Keratinocyte (primary cell): ENCODE measurements around the gene CTIF. TPM values are rescaled to one million over a fixed set of nuclear protein-coding genes. Genes with fewer than 3 reads are reported as not detected.

Source experiments
- DNase-seq: peaks from one replicate; pipeline ENCODE4 v3.0.0-alpha.2; 2011; ENCODE audit warnings: low read depth, missing footprints, low spot score
- FAIRE-seq: peaks from 2 replicates; lab custom pipeline; 2011; peaks lifted over from hg19 to GRCh38; lab: Jason Lieb, UNC
- H2AFZ ChIP-seq: 2 replicates; pipeline ENCODE4 v1.6.0; 2012; ENCODE audit warnings: low read length, control low read depth, inconsistent platforms; ENCODE audit not compliant: control insufficient read depth
- H3K27ac ChIP-seq: 2 replicates; pipeline ENCODE4 v1.5.1; 2011; ENCODE audit warnings: low read length; ENCODE audit not compliant: control insufficient read depth, insufficient read depth
- H3K27me3 ChIP-seq: 3 replicates; pipeline ENCODE4 v1.6.0; 2011; ENCODE audit warnings: low read length; ENCODE audit not compliant: control insufficient read depth, insufficient read depth; ENCODE audit errors: extremely low read depth
- H3K36me3 ChIP-seq, 2 experiments: 2 replicates in 1 of 2; 3 replicates in 1 of 2; pipeline ENCODE4 v1.5.1; 2011; ENCODE audit warnings: low read length in 2 of 2, mild to moderate bottlenecking in 1 of 2; ENCODE audit not compliant: control insufficient read depth in 2 of 2, insufficient read depth in 2 of 2; ENCODE audit errors: extremely low read depth in 1 of 2
- H3K4me1 ChIP-seq: 3 replicates; pipeline ENCODE4 v1.5.1; 2011; ENCODE audit warnings: low read length; ENCODE audit not compliant: control insufficient read depth, insufficient read depth; ENCODE audit errors: extremely low read depth
- H3K4me2 ChIP-seq: 3 replicates; pipeline ENCODE4 v1.6.0; 2011; ENCODE audit warnings: low read depth, low read length; ENCODE audit not compliant: control insufficient read depth, insufficient read depth; ENCODE audit errors: extremely low read depth
- H3K4me3 ChIP-seq, 3 experiments: fragments of 200-600 bp in 1 of 3; sonication (generic) in 1 of 3; 2 replicates in 2 of 3; 3 replicates in 1 of 3; pipeline ENCODE4 v1.5.1; 2011 to 2016; ENCODE audit warnings: low read length in 3 of 3, mild to moderate bottlenecking in 3 of 3, control low read depth in 2 of 3, inconsistent platforms in 1 of 3, low read depth in 1 of 3, mixed read lengths in 1 of 3, mixed run types in 1 of 3, moderate library complexity in 1 of 3; ENCODE audit not compliant: control insufficient read depth in 2 of 3, insufficient read depth in 2 of 3; ENCODE audit errors: extremely low read depth in 1 of 3
- H3K79me2 ChIP-seq: 2 replicates; pipeline ENCODE4 v1.6.0; 2012; ENCODE audit warnings: low read length; ENCODE audit not compliant: control insufficient read depth, insufficient read depth
- H3K9ac ChIP-seq: 3 replicates; pipeline ENCODE4 v1.6.0; 2011; ENCODE audit warnings: low read length; ENCODE audit not compliant: control insufficient read depth, insufficient read depth; ENCODE audit errors: extremely low read depth
- H3K9me1 ChIP-seq: 3 replicates; pipeline ENCODE4 v1.6.0; 2011; ENCODE audit warnings: low read length; ENCODE audit not compliant: control insufficient read depth, insufficient read depth; ENCODE audit errors: extremely low read depth
- H3K9me3 ChIP-seq: 2 replicates; pipeline ENCODE4 v1.5.1; 2012; ENCODE audit warnings: low read depth, low read length; ENCODE audit not compliant: control insufficient read depth
- H4K20me1 ChIP-seq: 3 replicates; pipeline ENCODE4 v1.6.0; 2011; ENCODE audit warnings: low read length; ENCODE audit not compliant: control insufficient read depth, insufficient read depth; ENCODE audit errors: extremely low read depth
- EZH2 ChIP-seq: IDR thresholded peaks from one replicate; pipeline ENCODE4 v1.6.1; 2012; ENCODE audit warnings: inconsistent platforms, mild to moderate bottlenecking, low read length, moderate library complexity
- dilution Hi-C: fragments of 300-500 bp; cut with MboI; formaldehyde crosslinking; loops from one replicate; pipeline ENCODE4 v1.7.0; 2020; ENCODE audit warnings: low sequenced_read_pairs; ENCODE audit not compliant: extremely low pct_ligation_motif_present
- polyA plus RNA-seq, 5 experiments: library from polyadenylated mRNA; depleted of rRNA in 3 of 5; stranded (reverse) in 3 of 5; stranded (forward) in 1 of 5; unstranded in 1 of 5; fragments of >200 nt; gene quantifications; 1 replicate in 1 of 5; 2 replicates in 3 of 5; 3 replicates in 1 of 5; pipeline versions ENCODE4 v1.2.1 to v1.2.3, GENCODE V29; 2011 to 2012; ENCODE audit warnings: missing spikeins in 2 of 5, low read depth in 1 of 5, low replicate concordance in 1 of 5
- TF ChIP-seq, protein P1 (sequence below), 3 experiments: IDR thresholded peaks in 1 of 3; conservative IDR thresholded peaks in 1 of 3; optimal IDR thresholded peaks in 1 of 3; 2 replicates in 2 of 3; 3 replicates in 1 of 3; pipeline versions ENCODE3 to v1.5.1; 2011; ENCODE audit warnings: low read length in 3 of 3, mild to moderate bottlenecking in 3 of 3, moderate library complexity in 2 of 3, control low read depth in 1 of 3, inconsistent platforms in 1 of 3; ENCODE audit not compliant: insufficient read depth in 2 of 3; ENCODE audit errors: extremely low read depth in 1 of 3

Gene CTIF
- polyA plus RNA-seq, 1 donor (not counting 4 experiments of a cell fraction or from before 2014, with no cell fraction given), result 15.0 TPM

DNA sequence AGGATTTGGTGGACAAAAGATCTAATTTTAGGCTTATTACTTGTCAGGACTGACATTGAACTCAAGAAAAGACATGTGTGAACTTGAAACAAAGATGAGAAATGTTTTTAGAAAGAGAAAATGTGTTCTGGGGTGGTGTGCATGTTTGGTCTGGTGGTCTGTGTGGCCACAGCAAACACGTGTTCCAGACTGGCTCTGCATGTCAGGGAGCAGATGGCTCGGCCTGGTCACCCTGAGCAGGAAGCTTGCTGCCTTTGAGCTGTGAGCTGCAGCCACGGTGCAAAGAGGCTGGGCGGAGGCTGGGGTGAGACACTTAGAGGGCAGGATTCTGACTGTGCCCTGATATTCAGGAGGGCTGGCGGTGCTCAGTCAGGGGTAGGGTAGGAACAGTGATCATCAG lies 186.1 kb downstream of the CTIF start:
- H3K27ac ChIP-seq, result no peak overlapping the region
- H3K9me3 ChIP-seq, result peaks cover 5% of the 10 kb centered on the region
- no peaks in the 10 kb centered on the region for H3K79me2 ChIP-seq
- DNase-seq, result no peak
- dilution Hi-C loops, result no loop called here
- peaks cover 37% of the 10 kb centered on the region for H3K4me1 ChIP-seq
- H3K27me3 ChIP-seq, result no peaks in the 10 kb centered on the region
- TF ChIP-seq, protein P1, sequence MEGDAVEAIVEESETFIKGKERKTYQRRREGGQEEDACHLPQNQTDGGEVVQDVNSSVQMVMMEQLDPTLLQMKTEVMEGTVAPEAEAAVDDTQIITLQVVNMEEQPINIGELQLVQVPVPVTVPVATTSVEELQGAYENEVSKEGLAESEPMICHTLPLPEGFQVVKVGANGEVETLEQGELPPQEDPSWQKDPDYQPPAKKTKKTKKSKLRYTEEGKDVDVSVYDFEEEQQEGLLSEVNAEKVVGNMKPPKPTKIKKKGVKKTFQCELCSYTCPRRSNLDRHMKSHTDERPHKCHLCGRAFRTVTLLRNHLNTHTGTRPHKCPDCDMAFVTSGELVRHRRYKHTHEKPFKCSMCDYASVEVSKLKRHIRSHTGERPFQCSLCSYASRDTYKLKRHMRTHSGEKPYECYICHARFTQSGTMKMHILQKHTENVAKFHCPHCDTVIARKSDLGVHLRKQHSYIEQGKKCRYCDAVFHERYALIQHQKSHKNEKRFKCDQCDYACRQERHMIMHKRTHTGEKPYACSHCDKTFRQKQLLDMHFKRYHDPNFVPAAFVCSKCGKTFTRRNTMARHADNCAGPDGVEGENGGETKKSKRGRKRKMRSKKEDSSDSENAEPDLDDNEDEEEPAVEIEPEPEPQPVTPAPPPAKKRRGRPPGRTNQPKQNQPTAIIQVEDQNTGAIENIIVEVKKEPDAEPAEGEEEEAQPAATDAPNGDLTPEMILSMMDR (optimal IDR thresholded peaks at IDR 0.05 in 1 of 3, IDR thresholded peaks at IDR 0.05 in 1 of 3, conservative IDR thresholded peaks at IDR 0.05 in 1 of 3; ENCODE audit: extremely low read depth in 1 of 3, insufficient read depth in 2 of 3, low read length in 3 of 3), result no peak
- TF ChIP-seq EZH2, result no peak
- no peak for FAIRE-seq
- peaks cover 9 to 10% of the 10 kb centered on the region in 2 experiments for H3K36me3 ChIP-seq
- no peak overlapping the region for H3K4me2 ChIP-seq
- H3K4me3 ChIP-seq, result no peak overlapping the region
- H4K20me1 ChIP-seq, result no peaks in the 10 kb centered on the region
- no peaks in the 10 kb centered on the region for H3K9me1 ChIP-seq
- H3K9ac ChIP-seq, result no peak overlapping the region
- no peak overlapping the region for H2AFZ ChIP-seq

DNA sequence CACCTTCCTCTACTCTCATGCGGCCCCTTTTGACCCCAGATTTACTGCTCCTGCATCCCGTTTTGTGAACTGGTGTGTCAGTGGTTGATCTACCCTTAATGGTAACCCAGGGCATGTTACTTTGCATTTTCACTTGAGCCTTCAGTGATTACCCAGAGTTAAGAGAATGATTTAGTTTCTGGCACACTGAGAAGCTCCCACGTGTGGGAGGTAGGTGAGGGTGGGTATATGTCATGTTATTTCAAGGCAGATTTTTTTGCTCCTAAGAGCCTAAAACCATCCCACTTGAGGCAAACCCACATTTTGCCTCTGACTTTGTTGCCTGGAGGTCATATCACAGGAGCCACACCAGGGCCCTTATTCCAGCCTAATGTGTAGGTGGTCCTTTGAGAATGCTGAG lies 186.7 kb downstream of the CTIF start:
- H2AFZ ChIP-seq, result no peak overlapping the region
- H4K20me1 ChIP-seq, result no peaks in the 10 kb centered on the region
- TF ChIP-seq, protein P1 (optimal IDR thresholded peaks at IDR 0.05 in 1 of 3, IDR thresholded peaks at IDR 0.05 in 1 of 3, conservative IDR thresholded peaks at IDR 0.05 in 1 of 3; ENCODE audit: extremely low read depth in 1 of 3, insufficient read depth in 2 of 3, low read length in 3 of 3), result no peak
- TF ChIP-seq EZH2, result no peak
- FAIRE-seq (no peak), DNase-seq (no peak)
- H3K36me3 ChIP-seq, result peaks cover 9 to 10% of the 10 kb centered on the region in 2 experiments
- no peak overlapping the region for H3K27ac ChIP-seq
- dilution Hi-C loops, result no loop called here
- peaks cover 31% of the 10 kb centered on the region for H3K4me1 ChIP-seq
- H3K79me2 ChIP-seq, result no peaks in the 10 kb centered on the region
- H3K4me2 ChIP-seq, result no peak overlapping the region
- H3K9me1 ChIP-seq, result no peaks in the 10 kb centered on the region
- peaks cover 5% of the 10 kb centered on the region for H3K9me3 ChIP-seq
- H3K9ac ChIP-seq, result no peak overlapping the region
- no peak overlapping the region for H3K4me3 ChIP-seq
- no peaks in the 10 kb centered on the region for H3K27me3 ChIP-seq
